H1 (cell line): Measurements from ENCODE around the gene SETDB2. TPM values are rescaled to one million over a fixed set of nuclear protein-coding genes. Genes with fewer than 3 reads are reported as not detected.

ENCODE experiments used
- CTCF ChIA-PET: fragments of 300-600 bp; sonication (Branson Sonifier 250); formaldehyde crosslinking; loops from one replicate; lab custom pipeline; 2021; ENCODE audit not compliant: partially characterized antibody; lab: Charles Lee
- POLR2A ChIA-PET: fragments of 300-600 bp; sonication (Branson Sonifier 250); formaldehyde crosslinking; loops from one replicate; lab custom pipeline; 2021; ENCODE audit warnings: inconsistent platforms; ENCODE audit not compliant: partially characterized antibody; lab: Charles Lee
- DNase-seq, 2 experiments: peaks; one replicate each; pipeline versions ENCODE4 v3.0.0 to v3.0.0-alpha.2; 2010 to 2022; ENCODE audit warnings: low spot score in 2 of 2, low read depth in 1 of 2, mixed read lengths in 1 of 2
- FAIRE-seq: peaks from 2 replicates; lab custom pipeline; 2011; peaks lifted over from hg19 to GRCh38; lab: Jason Lieb, UNC
- H2AFZ ChIP-seq: 2 replicates; pipeline ENCODE4 v1.8.1; 2012; ENCODE audit warnings: low read length, inconsistent platforms
- H2AK5ac ChIP-seq: 2 replicates; pipeline ENCODE4 v1.6.1; 2013; ENCODE audit warnings: low read depth, low read length
- H2BK120ac ChIP-seq: replicated peaks from 2 replicates; pipeline ENCODE3; 2013; ENCODE audit warnings: low read depth, low read length, inconsistent platforms
- H2BK12ac ChIP-seq: 2 replicates; pipeline ENCODE4 v1.6.1; 2013; ENCODE audit warnings: low read depth, low read length
- H2BK15ac ChIP-seq: 2 replicates; pipeline ENCODE4 v1.6.1; 2013; ENCODE audit warnings: low read length
- H2BK20ac ChIP-seq: 2 replicates; pipeline ENCODE4 v1.6.1; 2013; ENCODE audit warnings: low read length
- H2BK5ac ChIP-seq: 2 replicates; pipeline ENCODE4 v1.6.1; 2013; ENCODE audit warnings: low read depth, low read length
- H3K14ac ChIP-seq: 2 replicates; pipeline ENCODE4 v1.6.1; 2013; ENCODE audit warnings: inconsistent platforms; ENCODE audit not compliant: insufficient read length
- H3K18ac ChIP-seq: 2 replicates; pipeline ENCODE4 v1.6.1; 2013; ENCODE audit warnings: low read length; ENCODE audit errors: extremely low read depth
- H3K23ac ChIP-seq: 2 replicates; pipeline ENCODE4 v1.6.1; 2013; ENCODE audit warnings: inconsistent platforms; ENCODE audit not compliant: insufficient read length
- H3K23me2 ChIP-seq: 2 replicates; pipeline ENCODE4 v1.6.1; 2013; ENCODE audit warnings: low read depth, low read length
- H3K27ac ChIP-seq: 2 replicates; pipeline ENCODE4 v1.6.1; 2011; ENCODE audit warnings: low read depth, low read length, inconsistent platforms
- H3K27me3 ChIP-seq, 4 experiments: replicated peaks in 1 of 4; 1 replicate in 1 of 4; 2 replicates in 3 of 4; pipeline versions ENCODE4 v1.6.1 to v1.8.1; 2011 to 2013; ENCODE audit warnings: low read length in 3 of 4, mild to moderate bottlenecking in 3 of 4, inconsistent platforms in 2 of 4, mixed read lengths in 2 of 4, moderate library complexity in 1 of 4; ENCODE audit not compliant: control insufficient read depth in 3 of 4, insufficient read depth in 3 of 4; ENCODE audit errors: extremely low read depth in 1 of 4
- H3K36me3 ChIP-seq, 4 experiments: 2 replicates each; pipeline versions ENCODE4 v1.6.1 to v1.8.1; 2011 to 2013; ENCODE audit warnings: mild to moderate bottlenecking in 4 of 4, low read length in 3 of 4, moderate library complexity in 2 of 4, control low read depth in 1 of 4, inconsistent platforms in 1 of 4; ENCODE audit not compliant: insufficient read depth in 4 of 4, control insufficient read depth in 2 of 4
- H3K4ac ChIP-seq: replicated peaks from 2 replicates; pipeline ENCODE3; 2013; ENCODE audit warnings: low read length, low read depth, mixed read lengths, inconsistent platforms; ENCODE audit not compliant: insufficient read length
- H3K4me1 ChIP-seq, 4 experiments: replicated peaks in 1 of 4; 1 replicate in 1 of 4; 2 replicates in 3 of 4; pipeline versions ENCODE4 v1.6.1 to v1.8.1; 2011 to 2013; ENCODE audit warnings: low read length in 3 of 4, inconsistent platforms in 2 of 4, mixed read lengths in 1 of 4; ENCODE audit not compliant: insufficient read depth in 4 of 4, control insufficient read depth in 3 of 4
- H3K4me2 ChIP-seq, 2 experiments: 2 replicates each; pipeline versions ENCODE4 v1.6.1 to v1.8.1; 2011 to 2013; ENCODE audit warnings: low read depth in 2 of 2, low read length in 2 of 2, control low read depth in 1 of 2, inconsistent platforms in 1 of 2, mild to moderate bottlenecking in 1 of 2; ENCODE audit not compliant: insufficient read depth in 1 of 2
- H3K4me3 ChIP-seq, 4 experiments: fragments of 200-600, 300-600 bp in 1 of 4; sonication (generic), shearing (Covaris generic), sonication (Bioruptor Twin) in 1 of 4; 2 replicates each; pipeline versions ENCODE4 v1.5.1 to v1.8.1; 2011 to 2016; ENCODE audit warnings: low read length in 4 of 4, low read depth in 3 of 4, control low read depth in 2 of 4, inconsistent platforms in 2 of 4, mild to moderate bottlenecking in 2 of 4, mixed read lengths in 1 of 4, moderate library complexity in 1 of 4; ENCODE audit not compliant: insufficient read depth in 2 of 4; ENCODE audit errors: extremely low read depth in 1 of 4
- H3K56ac ChIP-seq: replicated peaks from 2 replicates; pipeline ENCODE3; 2013; ENCODE audit warnings: low read depth, mild to moderate bottlenecking, mixed read lengths, low read length, inconsistent platforms; ENCODE audit not compliant: insufficient read length
- H3K79me1 ChIP-seq: 2 replicates; pipeline ENCODE4 v1.6.1; 2013; ENCODE audit warnings: low read depth, low read length, control low read depth
- H3K79me2 ChIP-seq, 2 experiments: 2 replicates each; pipeline versions ENCODE4 v1.6.1 to v1.8.1; 2012 to 2013; ENCODE audit warnings: low read length in 2 of 2, mild to moderate bottlenecking in 2 of 2, inconsistent platforms in 1 of 2; ENCODE audit not compliant: insufficient read depth in 2 of 2, control insufficient read depth in 1 of 2
- H3K9ac ChIP-seq, 4 experiments: replicated peaks in 1 of 4; 1 replicate in 1 of 4; 2 replicates in 3 of 4; pipeline versions ENCODE4 v1.6.1 to v1.8.1; 2011 to 2013; ENCODE audit warnings: low read depth in 3 of 4, low read length in 3 of 4, control low read depth in 2 of 4, mild to moderate bottlenecking in 2 of 4, moderate library complexity in 2 of 4, inconsistent platforms in 1 of 4; ENCODE audit errors: extremely low read depth in 1 of 4
- H3K9me3 ChIP-seq, 2 experiments: 2 replicates each; pipeline versions ENCODE4 v1.6.1 to v1.8.1; 2012 to 2013; ENCODE audit warnings: mild to moderate bottlenecking in 2 of 2, moderate library complexity in 2 of 2, control low read depth in 1 of 2, inconsistent platforms in 1 of 2, low read depth in 1 of 2, low read length in 1 of 2, mixed read lengths in 1 of 2; ENCODE audit not compliant: insufficient read depth in 2 of 2
- H4K20me1 ChIP-seq, 2 experiments: replicated peaks in 1 of 2; 2 replicates each; pipeline versions ENCODE3 to v1.8.1; 2011 to 2013; ENCODE audit warnings: inconsistent platforms in 2 of 2, low read length in 2 of 2, mild to moderate bottlenecking in 1 of 2; ENCODE audit not compliant: insufficient read depth in 2 of 2, control insufficient read depth in 1 of 2
- H4K5ac ChIP-seq: 2 replicates; pipeline ENCODE4 v1.6.1; 2013; ENCODE audit warnings: low read length, low read depth, mixed read lengths, inconsistent platforms; ENCODE audit not compliant: insufficient read length
- H4K8ac ChIP-seq: 2 replicates; pipeline ENCODE4 v1.8.0; 2013; ENCODE audit warnings: mild to moderate bottlenecking, moderate library complexity, low read length, inconsistent platforms; ENCODE audit not compliant: insufficient read depth; ENCODE audit errors: extremely low read depth
- H4K91ac ChIP-seq: replicated peaks from 2 replicates; pipeline ENCODE3; 2013; ENCODE audit warnings: low read length, mixed read lengths, inconsistent platforms; ENCODE audit not compliant: insufficient read length
- ASH2L ChIP-seq: fragments of 200-600, 300-600 bp; sonication (generic); IDR thresholded peaks from one replicate; pipeline ENCODE4 v1.7.1; 2017; ENCODE audit warnings: low read length
- CTCF ChIP-seq, 3 experiments: IDR thresholded peaks; 1 replicate in 2 of 3; 2 replicates in 1 of 3; pipeline versions ENCODE4 v1.5.1 to v1.6.1; 2011; ENCODE audit warnings: low read length in 3 of 3, mild to moderate bottlenecking in 3 of 3, inconsistent platforms in 2 of 3, low read depth in 1 of 3, moderate library complexity in 1 of 3; ENCODE audit not compliant: insufficient read depth in 1 of 3; ENCODE audit errors: control extremely low read depth in 1 of 3
- RAD21 ChIP-seq, 2 experiments: IDR thresholded peaks in 1 of 2; conservative IDR thresholded peaks in 1 of 2; 2 replicates each; pipeline ENCODE4 v1.6.1; 2011; ENCODE audit warnings: low read depth in 2 of 2, low read length in 2 of 2, improper control_type of control experiment in 1 of 2, inconsistent platforms in 1 of 2, mild to moderate bottlenecking in 1 of 2, moderate library complexity in 1 of 2
- WGBS, 2 experiments: shearing (Covaris generic) in 1 of 2; methylation state at CpG; one replicate each; pipeline versions ENCODE4 v1.1.6 to v1.1.7; 2013 to 2015; ENCODE audit warnings: low lambda C conversion rate in 2 of 2, mixed read lengths in 2 of 2, inconsistent platforms in 1 of 2, low coverage in 1 of 2, missing lambda C conversion rate in 1 of 2; ENCODE audit not compliant: insufficient replicate concordance in 2 of 2, insufficient coverage in 1 of 2, insufficient read length in 1 of 2; ENCODE audit errors: extremely low coverage in 1 of 2, missing lambda C conversion rate in 1 of 2; 5-methylcytosine and 5-hydroxymethylcytosine counted together
- polyA plus RNA-seq, 7 experiments: library from polyadenylated mRNA; depleted of rRNA in 3 of 7; stranded (reverse) in 5 of 7; unstranded in 2 of 7; fragments of >200 nt in 5 of 7; fragments of 200-250 nt in 2 of 7; gene quantifications; 1 replicate in 5 of 7; 2 replicates in 1 of 7; 4 replicates in 1 of 7; pipeline versions ENCODE4 v1.2.1 to v1.2.3, GENCODE V29; 2011 to 2013; ENCODE audit warnings: missing spikeins in 2 of 7, mixed read lengths in 2 of 7
- total RNA-seq: library from RNA; stranded (reverse); fragmentation: NEBNext Ultra II Directional; extraction: Animal tissue kit (Norgen Biotek cat#: 25700); gene quantifications from 2 replicates; pipeline ENCODE4 v1.2.1, GENCODE V29; 2021

SETDB2 gene
- total and polyA plus RNA-seq, 2 of the 8 experiments (the other 6 are each of a cell fraction or from before 2014, with no cell fraction given), result 1.2 to 6.1 TPM

GRCh38 chr13:49517461-49517860, 73.4 kb downstream of the SETDB2 start:
- FAIRE-seq, result no peak
- POLR2A ChIA-PET, result no interaction called here

More at GRCh38 chr13:49517461-49517860, 73.4 kb downstream of the SETDB2 start:
- no peak overlapping the region for H2AFZ ChIP-seq
- DNase-seq, result no peak
- H4K8ac ChIP-seq, result no peak overlapping the region
- H3K4me2 ChIP-seq, result no peak overlapping the region
- H3K79me2 ChIP-seq, result no peaks in the 10 kb centered on the region
- no peak overlapping the region for H2BK20ac ChIP-seq
- no peak overlapping the region for H2BK120ac ChIP-seq
- no peak overlapping the region for H3K27ac ChIP-seq
- no peak overlapping the region for H3K18ac ChIP-seq
- H3K27me3 ChIP-seq, result no peaks in the 10 kb centered on the region
- no peaks in the 10 kb centered on the region for H3K4me1 ChIP-seq
- peak; percentile 25 to 45 (median 27) for TF ChIP-seq CTCF (IDR thresholded peaks at IDR 0.05; ENCODE audit: control extremely low read depth in 1 of 3, insufficient read depth in 1 of 3, low read depth in 1 of 3, low read length in 3 of 3)
- TF ChIP-seq ASH2L, result no peak
- TF ChIP-seq RAD21 (IDR thresholded peaks at IDR 0.05 in 1 of 2, conservative IDR thresholded peaks at IDR 0.05 in 1 of 2; ENCODE audit: low read depth in 2 of 2, low read length in 2 of 2), result peak; percentile 44 to 58
- TF ChIP-seq, all 59 proteins: peak for 2
- Histone ChIP-seq H4K91ac (no peak overlapping the region), H2BK15ac (no peak overlapping the region), H3K79me1 (no peaks in the 10 kb centered on the region), H2BK5ac (no peak overlapping the region), H2BK12ac (no peak overlapping the region), H4K5ac (no peak overlapping the region), H2AK5ac (no peak overlapping the region), H3K23ac (no peak overlapping the region), H3K56ac (no peak overlapping the region), H4K20me1 (peaks cover 0 to 3% of the 10 kb centered on the region in 2 experiments), H3K36me3 (0 out of 8 replicates have a peak, but pooled peaks cover 0 to 2% (median 0%) of the 10 kb centered on the region in 4 experiments), H3K14ac (no peak overlapping the region), H3K9ac (no peak overlapping the region), H3K9me3 (no peaks in the 10 kb centered on the region), H3K4me3 (no peak overlapping the region), H3K4ac (no peak overlapping the region), H3K23me2 (no peaks in the 10 kb centered on the region; the same call in 1 of the 2 replicates)
- 74% methylated on average over 6 of the region's 6 CpGs; no CpG with 5 or more reads in 1 of the 2 experiments for WGBS, 2 experiments
- CTCF ChIA-PET, result interaction anchor here (0.8 to 1.9 kb wide), 4 partner anchors 14 to 214 kb away, joined by 3 to 4 read pairs (median 3); no protein-coding TSS in a partner anchor
